ENCODE measurements around the gene PLIN5.

Gene PLIN5

GRCh38 chr19:4503825-4504170 is 31.2 kb downstream of the PLIN5 start:
- no peak for DNase-seq

- no peak for DNase-seq
Measured at GRCh38 chr19:4503132-4503824, 31.7 kb downstream of the PLIN5 start.

- no peak for DNase-seq
Measured at GRCh38 chr19:4502282-4503131, 32.5 kb downstream of the PLIN5 start.

- no peak for DNase-seq
Measured at GRCh38 chr19:4501691-4502090, 33.3 kb downstream of the PLIN5 start.

GRCh38 chr19:4500841-4501591 is 34.0 kb downstream of the PLIN5 start:
- no peak for DNase-seq

DNA sequence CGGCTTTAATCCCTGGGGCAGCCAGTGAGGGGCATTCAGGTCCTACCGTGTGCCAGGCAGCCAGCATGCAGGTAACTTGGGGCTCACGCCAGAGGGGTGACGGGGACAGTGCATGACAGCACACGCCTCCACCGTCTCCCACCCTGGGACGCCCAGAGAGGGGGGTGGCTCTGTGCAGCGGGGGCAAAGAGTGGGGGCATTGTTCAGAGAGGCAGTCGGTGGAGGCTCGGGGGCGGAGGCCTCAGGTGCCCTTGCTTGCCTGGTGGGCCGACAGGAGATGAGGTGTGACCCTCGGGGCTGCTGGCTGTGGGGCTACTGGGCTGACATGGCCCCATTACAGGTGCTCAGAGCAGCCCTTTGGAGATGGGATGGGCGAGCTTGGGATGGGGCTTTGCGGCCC is 35.2 kb downstream of the PLIN5 start:
- no peak for DNase-seq

DNA sequence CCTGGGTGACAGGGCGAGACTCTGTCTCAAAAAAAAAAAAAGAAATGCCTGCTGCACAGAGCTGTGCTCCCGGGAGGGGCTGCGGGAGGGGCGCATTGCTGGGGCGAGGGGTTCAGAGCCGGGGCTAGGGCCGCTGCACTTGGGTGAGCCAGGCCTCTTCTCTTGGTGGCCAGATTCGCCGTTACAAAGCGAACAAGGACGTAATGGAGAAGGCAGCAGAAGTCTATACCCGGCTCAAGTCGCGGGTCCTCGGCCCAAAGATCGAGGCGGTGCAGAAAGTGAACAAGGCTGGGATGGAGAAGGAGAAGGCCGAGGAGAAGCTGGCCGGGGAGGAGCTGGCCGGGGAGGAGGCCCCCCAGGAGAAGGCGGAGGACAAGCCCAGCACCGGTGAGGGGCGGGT is 35.7 kb downstream of the PLIN5 start:
- DNase-seq: no peak

GRCh38 chr19:4498694-4499093 is 36.3 kb downstream of the PLIN5 start:
- DNase-seq: no peak

DNA sequence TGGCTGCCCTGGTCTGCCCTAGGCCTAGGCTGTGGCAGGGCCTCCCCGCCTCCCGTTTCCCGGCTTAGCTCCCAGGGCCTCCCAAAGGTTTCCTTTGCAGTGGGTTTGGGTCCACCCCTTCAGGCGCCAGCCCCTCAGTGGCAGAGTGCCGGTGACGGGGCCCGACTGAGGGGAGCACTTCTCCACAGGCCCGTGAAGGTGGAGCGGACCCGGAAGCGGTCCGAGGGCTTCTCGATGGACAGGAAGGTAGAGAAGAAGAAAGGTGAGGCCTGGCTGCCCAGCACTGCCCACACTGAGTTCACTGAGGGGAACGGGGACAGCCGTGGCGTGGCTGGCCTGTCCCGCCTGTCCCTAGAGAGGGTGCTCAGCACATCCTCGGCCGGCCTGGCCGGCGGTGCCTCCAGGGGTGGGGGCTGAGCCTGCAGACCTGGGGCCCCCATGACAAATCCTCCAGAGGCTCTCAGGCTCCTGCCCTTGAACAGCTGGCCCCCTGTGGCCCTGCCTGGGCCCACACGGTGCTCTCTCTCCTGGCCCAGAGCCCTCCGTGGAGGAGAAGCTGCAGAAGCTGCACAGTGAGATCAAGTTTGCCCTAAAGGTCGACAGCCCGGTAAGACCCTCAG is 37.1 kb downstream of the PLIN5 start:
- no peak for DNase-seq

DNA sequence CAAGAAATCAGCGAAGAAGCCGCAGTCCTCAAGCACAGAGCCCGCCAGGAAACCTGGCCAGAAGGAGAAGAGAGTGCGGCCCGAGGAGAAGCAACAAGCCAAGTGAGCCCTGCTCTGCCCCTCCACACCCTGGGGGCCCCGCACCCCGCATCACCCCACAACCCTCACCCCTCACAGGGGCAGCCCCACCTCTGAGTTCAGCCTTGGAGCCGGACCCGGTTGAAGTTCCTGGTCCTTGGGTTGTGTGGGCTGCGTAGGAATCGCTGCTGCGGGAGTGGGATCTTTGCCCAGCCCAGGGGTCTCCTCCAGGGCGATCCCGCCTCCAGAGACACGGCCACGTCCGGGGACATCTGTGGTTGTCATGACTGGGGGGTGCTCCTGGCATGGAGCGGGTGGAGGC is 38.7 kb downstream of the PLIN5 start:
- DNase-seq: no peak

GRCh38 chr19:4495471-4495870 is 39.6 kb downstream of the PLIN5 start:
- no peak for DNase-seq

DNA sequence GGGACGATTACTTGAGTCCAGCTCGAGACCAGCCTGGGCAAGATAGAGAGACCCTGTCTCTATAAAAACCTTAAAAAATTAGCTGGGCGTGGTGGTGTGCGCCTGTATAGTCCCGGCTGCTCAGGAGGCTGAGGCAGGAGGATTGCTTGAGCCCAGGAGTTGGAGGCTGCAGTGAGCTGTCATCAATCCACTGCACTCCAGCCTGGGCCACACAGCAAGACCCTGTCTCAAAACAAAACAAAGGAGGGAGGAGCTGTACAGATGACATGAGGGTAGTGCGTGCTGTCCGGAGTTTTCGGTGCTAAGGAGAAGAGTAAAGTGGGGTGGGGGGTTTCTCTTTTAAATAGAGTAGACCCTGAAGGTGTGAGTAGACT is 40.3 kb downstream of the PLIN5 start:
- no peak for DNase-seq

GRCh38 chr19:4493929-4494690 is 40.9 kb downstream of the PLIN5 start:
- DNase-seq: no peak

DNA sequence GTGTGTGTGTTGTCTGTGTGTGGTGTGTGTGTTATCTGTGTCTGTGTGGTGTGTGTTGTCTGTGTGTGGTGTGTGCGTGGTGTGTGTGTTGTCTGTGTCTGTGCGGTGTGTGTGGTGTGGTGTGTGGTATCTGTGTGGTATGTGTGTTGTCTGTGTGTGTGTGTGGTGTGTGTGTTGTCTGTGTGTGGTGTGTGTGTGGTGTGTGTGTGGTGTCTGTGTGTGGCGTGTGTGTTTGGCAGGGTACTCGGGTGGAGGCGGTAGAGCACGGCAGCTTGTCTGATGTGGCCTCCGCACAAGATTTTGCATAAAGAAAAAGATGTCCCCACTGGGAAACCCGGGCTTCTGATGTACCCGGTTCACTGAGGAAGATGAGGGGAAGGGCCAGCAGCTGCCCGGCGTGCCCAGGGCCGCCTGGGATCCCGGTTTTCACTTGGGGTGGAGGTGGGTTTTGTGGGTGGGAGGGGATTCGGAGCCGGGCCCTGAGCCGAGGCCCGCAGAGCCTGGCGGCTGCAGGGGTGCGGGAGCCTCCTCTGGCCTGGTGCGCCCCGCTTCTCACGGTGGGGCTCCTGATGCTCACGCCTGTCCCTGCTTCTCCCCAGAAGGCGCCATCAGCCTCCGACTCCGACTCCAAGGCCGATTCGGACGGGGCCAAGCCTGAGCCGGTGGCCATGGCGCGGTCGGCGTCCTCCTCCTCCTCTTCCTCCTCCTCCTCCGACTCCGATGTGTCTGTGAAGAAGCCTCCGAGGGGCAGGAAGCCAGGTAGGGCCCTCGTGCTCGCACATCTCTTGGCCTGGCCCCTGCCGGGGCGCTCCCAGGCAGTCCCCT is 41.7 kb downstream of the PLIN5 start:
- no peak for DNase-seq

GRCh38 chr19:4492337-4493103 is 42.5 kb downstream of the PLIN5 start:
- DNase-seq: no peak

GRCh38 chr19:4491446-4491845 is 43.6 kb downstream of the PLIN5 start:
- no peak for DNase-seq

GRCh38 chr19:4488496-4488895 is 46.5 kb downstream of the PLIN5 start:
- no peak for DNase-seq

DNA sequence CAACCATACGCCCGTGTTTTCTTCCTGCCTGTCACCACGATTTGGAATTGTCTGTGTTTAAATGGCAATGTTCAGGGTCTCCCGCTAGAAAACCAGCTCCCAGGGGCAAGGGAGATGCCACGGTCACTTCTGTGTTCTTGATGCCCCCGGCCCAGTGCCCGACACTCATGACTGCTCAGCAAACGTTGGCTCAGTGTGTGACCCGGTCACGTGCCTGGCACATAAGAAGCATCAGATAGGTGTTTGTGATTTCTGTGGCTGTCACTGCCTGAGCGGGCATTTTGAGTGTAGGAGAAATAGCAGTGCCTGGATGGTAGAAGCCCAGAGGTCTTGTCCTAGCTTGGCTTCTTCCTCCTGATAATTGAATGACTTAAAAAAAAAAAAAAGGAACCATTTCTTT is 47.5 kb downstream of the PLIN5 start:
- DNase-seq: no peak

DNA sequence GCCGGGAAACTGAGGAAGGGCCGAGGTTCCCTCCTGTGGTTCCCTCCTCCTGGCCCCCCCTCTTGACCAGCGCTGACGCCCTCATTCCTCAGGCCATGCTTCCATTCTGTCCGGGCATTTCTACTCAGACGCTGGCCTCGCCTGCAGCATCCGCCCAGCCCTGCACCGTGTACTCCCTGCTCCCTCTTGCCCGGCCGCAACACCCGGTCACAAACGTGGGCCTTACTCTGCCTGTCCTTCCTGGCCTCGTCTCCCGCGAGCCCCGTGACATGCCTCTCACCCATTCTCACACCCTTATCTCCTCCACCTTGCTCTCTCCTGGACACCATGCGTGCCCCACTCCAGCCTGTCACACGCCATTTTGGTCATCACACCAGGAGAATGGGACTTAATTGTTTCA is 51.6 kb downstream of the PLIN5 start:
- no peak for DNase-seq

- no peak for DNase-seq
Measured at GRCh38 chr19:4482721-4483364, 52.2 kb downstream of the PLIN5 start.
